ENCODE measurements around the gene COL11A2. TPM values are rescaled to one million over a fixed set of nuclear protein-coding genes. Genes with fewer than 3 reads are reported as not detected.

Gene COL11A2
- total RNA-seq, 1 donor from 2014 or later: 3.8 TPM

DNA sequence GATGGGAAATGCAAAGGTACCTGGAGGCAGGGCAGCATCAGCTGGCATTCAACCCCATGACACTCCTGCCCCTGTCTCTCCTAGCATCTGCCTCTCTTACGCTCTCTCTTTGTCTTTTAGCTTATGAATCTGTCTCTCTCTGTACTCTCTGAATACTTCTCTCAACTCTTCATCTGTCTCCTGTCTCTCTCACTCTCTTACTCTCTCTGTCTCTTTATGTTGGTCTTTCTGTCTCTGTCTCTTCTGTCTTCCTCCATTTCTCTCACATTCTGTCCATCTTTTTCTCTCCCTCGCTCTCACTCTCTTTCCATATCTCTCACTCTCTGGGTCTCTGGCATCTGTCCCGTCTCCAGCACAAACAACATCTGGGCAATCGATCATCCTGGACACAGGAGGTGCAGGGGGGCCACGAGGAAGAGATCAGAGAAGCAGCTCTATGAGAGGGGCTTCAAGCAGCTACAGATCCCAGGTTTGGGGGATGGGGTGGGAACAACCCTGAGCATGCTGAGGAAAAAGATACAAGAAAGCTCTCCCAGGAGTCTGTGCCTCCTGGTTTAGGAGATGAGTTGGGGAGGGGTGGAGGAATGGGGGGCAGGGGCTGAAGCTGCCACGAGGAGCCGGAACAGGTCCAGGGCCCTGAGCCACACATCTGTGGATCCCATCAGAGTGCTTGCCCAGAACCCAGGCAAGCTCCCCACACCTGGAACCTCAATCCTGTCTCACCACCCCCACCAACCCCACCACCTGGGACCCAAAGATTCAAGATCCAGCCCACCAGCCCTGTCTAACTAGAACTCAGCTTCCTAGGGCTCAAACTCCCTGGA, 2.4 kb downstream of the COL11A2 start:
- Mint-ChIP-seq H3K27me3 (ENCODE audit: unreplicated experiment) (peaks cover 7% of the 10 kb centered on the region), H3K9me3 (ENCODE audit: unreplicated experiment) (peaks cover 2% of the 10 kb centered on the region), H3K36me3 (ENCODE audit: unreplicated experiment) (peaks cover 5% of the 10 kb centered on the region), H3K4me3 (ENCODE audit: unreplicated experiment) (peak overlapping the region; percentile 17), H3K27ac (ENCODE audit: unreplicated experiment) (no peak overlapping the region), H3K4me1 (ENCODE audit: low read depth, unreplicated experiment) (peaks cover 4% of the 10 kb centered on the region)
- TF ChIP-seq, protein P1, sequence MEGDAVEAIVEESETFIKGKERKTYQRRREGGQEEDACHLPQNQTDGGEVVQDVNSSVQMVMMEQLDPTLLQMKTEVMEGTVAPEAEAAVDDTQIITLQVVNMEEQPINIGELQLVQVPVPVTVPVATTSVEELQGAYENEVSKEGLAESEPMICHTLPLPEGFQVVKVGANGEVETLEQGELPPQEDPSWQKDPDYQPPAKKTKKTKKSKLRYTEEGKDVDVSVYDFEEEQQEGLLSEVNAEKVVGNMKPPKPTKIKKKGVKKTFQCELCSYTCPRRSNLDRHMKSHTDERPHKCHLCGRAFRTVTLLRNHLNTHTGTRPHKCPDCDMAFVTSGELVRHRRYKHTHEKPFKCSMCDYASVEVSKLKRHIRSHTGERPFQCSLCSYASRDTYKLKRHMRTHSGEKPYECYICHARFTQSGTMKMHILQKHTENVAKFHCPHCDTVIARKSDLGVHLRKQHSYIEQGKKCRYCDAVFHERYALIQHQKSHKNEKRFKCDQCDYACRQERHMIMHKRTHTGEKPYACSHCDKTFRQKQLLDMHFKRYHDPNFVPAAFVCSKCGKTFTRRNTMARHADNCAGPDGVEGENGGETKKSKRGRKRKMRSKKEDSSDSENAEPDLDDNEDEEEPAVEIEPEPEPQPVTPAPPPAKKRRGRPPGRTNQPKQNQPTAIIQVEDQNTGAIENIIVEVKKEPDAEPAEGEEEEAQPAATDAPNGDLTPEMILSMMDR (IDR thresholded peaks at IDR 0.05; ENCODE audit: partially characterized antibody, unreplicated experiment): no peak
- DNase-seq: no peak

DNA sequence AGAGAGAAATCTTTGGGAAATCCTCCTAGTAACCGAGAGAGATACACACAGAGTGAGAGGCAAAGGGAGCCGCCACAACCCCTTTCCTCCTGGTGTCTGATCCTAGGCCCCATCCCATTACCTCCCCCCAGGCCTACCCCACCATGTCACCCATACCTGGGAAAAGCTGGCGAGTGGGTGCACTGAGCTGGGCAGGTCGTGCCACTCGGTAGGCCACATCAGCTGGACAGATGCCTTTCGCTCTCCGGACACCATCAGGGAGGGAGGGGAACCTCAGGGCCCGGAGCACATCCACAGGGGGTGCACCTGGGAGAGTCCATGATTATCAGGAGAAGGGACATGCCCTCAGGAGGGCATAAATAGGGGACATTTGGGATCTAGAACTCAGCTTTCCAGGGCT, 3.1 kb downstream of the COL11A2 start:
- peaks cover 2% of the 10 kb centered on the region for H3K9me3 Mint-ChIP-seq (ENCODE audit: unreplicated experiment)
- H3K27me3 Mint-ChIP-seq (ENCODE audit: unreplicated experiment): peaks cover 11% of the 10 kb centered on the region
- DNase-seq: no peak
- TF ChIP-seq, protein P1 (IDR thresholded peaks at IDR 0.05; ENCODE audit: partially characterized antibody, unreplicated experiment): no peak
- peaks cover 4% of the 10 kb centered on the region for H3K4me1 Mint-ChIP-seq (ENCODE audit: low read depth, unreplicated experiment)
- H3K36me3 Mint-ChIP-seq (ENCODE audit: unreplicated experiment): peaks cover 5% of the 10 kb centered on the region
- H3K27ac Mint-ChIP-seq (ENCODE audit: unreplicated experiment): no peak overlapping the region
- no peak overlapping the region for H3K4me3 Mint-ChIP-seq (ENCODE audit: unreplicated experiment)

DNA sequence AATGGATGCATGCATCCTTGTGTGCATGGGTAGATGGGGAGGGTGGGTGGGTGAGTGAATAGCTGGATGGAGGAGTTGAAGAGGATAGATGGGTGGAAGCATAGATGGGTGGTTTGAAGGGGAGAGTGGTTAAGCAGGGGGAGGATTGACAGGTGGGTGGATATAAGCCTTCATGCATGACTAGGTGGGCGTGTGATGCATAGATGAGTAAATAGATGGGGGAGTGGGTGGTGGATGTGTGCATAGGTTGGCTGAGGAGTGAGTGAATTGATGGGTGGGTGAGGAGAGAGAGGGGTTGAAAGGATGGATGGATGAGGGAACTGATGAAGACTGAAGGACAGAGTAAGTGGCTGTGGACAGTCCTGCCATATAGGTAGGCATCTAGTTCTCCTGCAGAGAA, 4.5 kb downstream of the COL11A2 start:
- peaks cover 4% of the 10 kb centered on the region for H3K4me1 Mint-ChIP-seq (ENCODE audit: low read depth, unreplicated experiment)
- no peak overlapping the region for H3K27ac Mint-ChIP-seq (ENCODE audit: unreplicated experiment)
- peaks cover under 1% of the 10 kb centered on the region for H3K9me3 Mint-ChIP-seq (ENCODE audit: unreplicated experiment)
- no peak for DNase-seq
- TF ChIP-seq, protein P1 (IDR thresholded peaks at IDR 0.05; ENCODE audit: partially characterized antibody, unreplicated experiment): no peak
- H3K4me3 Mint-ChIP-seq (ENCODE audit: unreplicated experiment): no peak overlapping the region
- peaks cover 5% of the 10 kb centered on the region for H3K36me3 Mint-ChIP-seq (ENCODE audit: unreplicated experiment)
- H3K27me3 Mint-ChIP-seq (ENCODE audit: unreplicated experiment): peaks cover 11% of the 10 kb centered on the region

DNA sequence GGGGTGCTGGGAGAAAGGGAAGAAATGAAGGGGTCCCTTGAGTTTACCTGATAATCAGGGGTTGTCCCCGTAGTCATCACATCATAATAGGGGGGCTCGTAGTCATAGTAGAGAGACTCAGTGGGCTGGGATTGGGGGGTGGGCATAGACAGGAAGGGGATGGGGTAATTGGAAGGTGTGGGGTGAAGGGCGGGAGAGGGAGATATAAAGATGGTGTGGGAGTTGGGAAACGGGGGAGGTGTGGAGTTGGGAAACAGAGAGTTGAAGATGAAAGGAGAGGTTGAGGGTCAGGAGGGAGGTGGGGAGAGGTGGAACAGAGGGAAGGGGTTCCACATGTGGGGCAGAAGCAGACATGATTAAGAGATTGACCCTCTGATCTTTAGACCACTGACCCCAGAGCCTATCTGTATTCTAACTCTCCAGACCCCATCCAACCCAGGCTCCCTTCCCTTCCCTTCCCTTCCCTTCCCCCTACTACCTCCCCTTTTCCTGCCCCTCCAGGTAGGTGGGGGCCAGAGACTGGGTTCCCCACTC, 6.5 kb downstream of the COL11A2 start:
- no peak overlapping the region for H3K27ac Mint-ChIP-seq (ENCODE audit: unreplicated experiment)
- no peak overlapping the region for H3K4me3 Mint-ChIP-seq (ENCODE audit: unreplicated experiment)
- H3K4me1 Mint-ChIP-seq (ENCODE audit: low read depth, unreplicated experiment): peaks cover 2% of the 10 kb centered on the region
- H3K9me3 Mint-ChIP-seq (ENCODE audit: unreplicated experiment): peaks cover 4% of the 10 kb centered on the region
- TF ChIP-seq, protein P1 (IDR thresholded peaks at IDR 0.05; ENCODE audit: partially characterized antibody, unreplicated experiment): no peak
- H3K36me3 Mint-ChIP-seq (ENCODE audit: unreplicated experiment): peaks cover 5% of the 10 kb centered on the region
- H3K27me3 Mint-ChIP-seq (ENCODE audit: unreplicated experiment): peaks cover 15% of the 10 kb centered on the region
- DNase-seq: no peak

DNA sequence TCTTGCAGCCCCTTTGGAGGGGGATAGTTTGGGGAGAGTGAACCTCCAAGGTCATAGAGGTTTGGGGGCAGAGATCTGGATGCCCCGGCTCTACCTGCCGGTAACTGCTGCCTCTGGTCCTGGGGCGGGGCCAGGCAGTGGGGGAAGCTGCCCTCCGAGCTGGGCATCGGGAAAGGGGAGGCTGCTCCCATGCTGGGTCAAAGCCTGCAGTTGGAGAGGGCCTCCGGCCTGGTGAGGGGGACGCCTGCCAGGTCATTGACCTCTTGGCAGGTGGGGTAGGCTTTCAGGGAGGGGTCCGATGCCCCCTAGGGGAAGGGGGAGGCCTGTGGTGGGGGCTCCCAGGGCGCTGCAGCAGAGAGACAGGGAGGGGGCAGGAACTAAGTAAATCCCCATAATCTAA, 7.1 kb downstream of the COL11A2 start:
- Mint-ChIP-seq H3K27ac (ENCODE audit: unreplicated experiment) (no peak overlapping the region), H3K4me1 (ENCODE audit: low read depth, unreplicated experiment) (no peaks in the 10 kb centered on the region), H3K9me3 (ENCODE audit: unreplicated experiment) (peaks cover 4% of the 10 kb centered on the region), H3K36me3 (ENCODE audit: unreplicated experiment) (peaks cover 5% of the 10 kb centered on the region), H3K4me3 (ENCODE audit: unreplicated experiment) (no peak overlapping the region), H3K27me3 (ENCODE audit: unreplicated experiment) (peaks cover 15% of the 10 kb centered on the region)
- DNase-seq: no peak
- TF ChIP-seq, protein P1 (IDR thresholded peaks at IDR 0.05; ENCODE audit: partially characterized antibody, unreplicated experiment): no peak

Measured in glutamatergic neuron (in vitro differentiated cells).